ENCODE results near the gene TANC1. TPM values are rescaled to one million over a fixed set of nuclear protein-coding genes. Genes with fewer than 3 reads are reported as not detected.

The TANC1 gene
- total and polyA plus RNA-seq, 2 of the 4 experiments (the other 2 are of a cell fraction), result 10.2 to 12.9 TPM

DNA sequence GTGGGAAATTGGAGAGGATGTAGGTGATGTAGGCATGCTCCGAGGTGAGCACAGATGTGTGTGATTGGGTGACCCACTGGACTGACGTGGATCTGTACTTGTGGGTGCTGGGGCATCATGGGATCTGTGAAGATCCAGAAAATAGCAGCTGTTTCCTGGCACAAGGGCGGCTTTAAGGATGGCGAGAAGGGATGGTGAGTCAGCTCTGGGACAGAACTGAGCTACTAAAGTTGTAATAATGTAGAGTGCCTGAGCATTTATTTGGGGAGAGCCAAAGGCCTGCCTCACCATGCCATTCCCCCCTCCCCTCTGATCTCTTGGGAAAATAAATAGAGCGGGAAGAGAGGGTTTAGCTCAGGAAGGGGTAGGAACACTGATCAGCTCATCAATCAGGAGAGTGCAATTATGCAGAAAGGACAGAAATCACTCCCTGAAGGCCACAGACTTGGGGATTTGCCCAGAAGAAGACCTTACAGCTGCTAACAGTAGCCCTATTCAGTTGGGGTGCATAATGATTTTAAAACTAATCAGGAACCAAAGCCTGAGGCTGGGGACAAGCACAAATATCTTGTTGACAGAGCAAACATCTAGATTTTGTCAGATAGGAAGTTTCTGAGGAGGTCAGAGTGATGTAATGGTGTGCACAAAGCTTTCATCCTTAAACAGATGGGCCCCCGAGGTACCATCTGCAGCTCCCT lies 30.3 kb downstream of the TANC1 start:
- H3K18ac ChIP-seq (ENCODE audit: low read depth, low read length), result peak overlapping the region; percentile 30; the same call in 1 of the 2 replicates
- ChIA-PET CTCF (no interaction called here), POLR2A (ENCODE audit: unreplicated experiment) (no interaction called here)
- peak overlapping the region; percentile 22; the same call in 1 of the 2 replicates for H2BK20ac ChIP-seq (ENCODE audit: low read depth, low read length)
- H2BK15ac ChIP-seq (ENCODE audit: low read depth, low read length), result peak overlapping the region; percentile 79; the same call in 2 of the 3 replicates
- dilution Hi-C loops (cut with HindIII; ENCODE audit: low sequenced_read_pairs, unreplicated experiment) (no loop called here), in situ Hi-C loops (cut with MboI; ENCODE audit: low sequenced_read_pairs) (no loop called here), intact Hi-C loops (cut with micrococcal nuclease) (no loop called here)
- peak overlapping the region; percentile 66; the same call in 1 of the 2 replicates for H4K91ac ChIP-seq (ENCODE audit: insufficient read depth, low read depth, low read length)
- H2BK120ac ChIP-seq (ENCODE audit: low read depth, low read length), result peak overlapping the region; percentile 72
- no peak overlapping the region for H3K9ac ChIP-seq (ENCODE audit: low read depth, low read length)
- H2BK5ac ChIP-seq (ENCODE audit: low read depth, low read length, poor library complexity, severe bottlenecking), result peak overlapping the region; percentile 76
- peaks cover 22% of the 10 kb centered on the region for H4K20me1 ChIP-seq (ENCODE audit: insufficient read depth, low read length)
- H3K27me3 ChIP-seq (ENCODE audit: control insufficient read depth, insufficient read depth, low read length), result no peaks in the 10 kb centered on the region
- BruUV-seq (replicated peaks), result no TSS peak
- H3K9me3 ChIP-seq (ENCODE audit: control insufficient read depth, insufficient read depth, low read length), result no peaks in the 10 kb centered on the region
- H3K36me3 ChIP-seq (ENCODE audit: control insufficient read depth, insufficient read depth, low read length), result no peaks in the 10 kb centered on the region; the same call in 1 of the 2 replicates
- peak overlapping the region; percentile 70 for H3K23ac ChIP-seq (ENCODE audit: low read depth, low read length)
- H2AK9ac ChIP-seq (replicated peaks; ENCODE audit: low read depth, low read length, poor library complexity), result peak overlapping the region; percentile 62
- peaks cover 31% of the 10 kb centered on the region for H3K9me1 ChIP-seq (ENCODE audit: insufficient read depth, low read length)
- peak; percentile 58 for ATAC-seq (ENCODE audit: low read depth)
- H3K79me1 ChIP-seq (ENCODE audit: low read depth in 1 of 2, low read length in 2 of 2), result peaks cover 35 to 89% of the 10 kb centered on the region in 2 experiments
- peaks cover 25% of the 10 kb centered on the region for H3K4me1 ChIP-seq (ENCODE audit: control insufficient read depth, insufficient read depth, low read length)
- peak overlapping the region; percentile 66 for H4K5ac ChIP-seq (ENCODE audit: low read depth, low read length)
- peak overlapping the region; percentile 92 for H3K14ac ChIP-seq (replicated peaks; ENCODE audit: low read depth, low read length)
- WGBS, 2 experiments (ENCODE audit: extremely low coverage in 2 of 2, insufficient read length in 1 of 2), result 67% methylated on average over 1 of the region's 6 CpGs; no CpG with 5 or more reads in 1 of the 2 experiments
- H3K4ac ChIP-seq (ENCODE audit: low read depth, low read length), result peak overlapping the region; percentile 80
- peak overlapping the region; percentile 89 for H2AK5ac ChIP-seq (ENCODE audit: low read depth, low read length)
- peak; percentile 80 for DNase-seq
- peak overlapping the region in 1 of 2 experiments; percentile 66; a peak in 2 of 4 replicates for H4K8ac ChIP-seq (ENCODE audit: low read depth in 2 of 2, low read length in 2 of 2)
- H2AFZ ChIP-seq (replicated peaks; ENCODE audit: low read length, poor library complexity), result peak overlapping the region; percentile 73
- H3K4me2 ChIP-seq (ENCODE audit: low read depth, low read length), result peak overlapping the region; percentile 31
- peak overlapping the region; percentile 73; the same call in 1 of the 2 replicates for H3K27ac ChIP-seq (ENCODE audit: insufficient read depth, low read length)
- H3K56ac ChIP-seq (ENCODE audit: extremely low read depth, insufficient read depth, low read length), result no peak overlapping the region
- no peak overlapping the region for H3K4me3 ChIP-seq (ENCODE audit: insufficient read depth, low read depth, low read length)
- TF ChIP-seq FOS (IDR thresholded peaks at IDR 0.05; ENCODE audit: low read depth, low read length) (no peak), MAZ (IDR thresholded peaks at IDR 0.05; ENCODE audit: borderline replicate concordance, low read depth, low read length) (no peak), RFX5 (IDR thresholded peaks at IDR 0.05; ENCODE audit: low read depth, low read length) (no peak), MXI1 (IDR thresholded peaks at IDR 0.05; ENCODE audit: borderline replicate concordance, low read depth, low read length) (no peak), CEBPB (IDR thresholded peaks at IDR 0.05; ENCODE audit: low read depth, low read length) (no peak), NFE2L2 (IDR thresholded peaks at IDR 0.05; ENCODE audit: low read depth, low read length) (no peak), RCOR1 (IDR thresholded peaks at IDR 0.05; ENCODE audit: insufficient replicate concordance, low read length) (no peak), CHD1 (IDR thresholded peaks at IDR 0.05; ENCODE audit: low read depth, low read length) (no peak), RAD21 (IDR thresholded peaks at IDR 0.05; ENCODE audit: low read length) (no peak), POLR2A (IDR thresholded peaks at IDR 0.05; ENCODE audit: low read depth, low read length) (no peak), SMC3 (IDR thresholded peaks at IDR 0.05; ENCODE audit: low read depth, low read length) (no peak), MAFK (IDR thresholded peaks at IDR 0.05; ENCODE audit: low read depth, low read length) (no peak), BHLHE40 (IDR thresholded peaks at IDR 0.05; ENCODE audit: low read depth, low read length) (no peak)
- TF ChIP-seq, protein P1, sequence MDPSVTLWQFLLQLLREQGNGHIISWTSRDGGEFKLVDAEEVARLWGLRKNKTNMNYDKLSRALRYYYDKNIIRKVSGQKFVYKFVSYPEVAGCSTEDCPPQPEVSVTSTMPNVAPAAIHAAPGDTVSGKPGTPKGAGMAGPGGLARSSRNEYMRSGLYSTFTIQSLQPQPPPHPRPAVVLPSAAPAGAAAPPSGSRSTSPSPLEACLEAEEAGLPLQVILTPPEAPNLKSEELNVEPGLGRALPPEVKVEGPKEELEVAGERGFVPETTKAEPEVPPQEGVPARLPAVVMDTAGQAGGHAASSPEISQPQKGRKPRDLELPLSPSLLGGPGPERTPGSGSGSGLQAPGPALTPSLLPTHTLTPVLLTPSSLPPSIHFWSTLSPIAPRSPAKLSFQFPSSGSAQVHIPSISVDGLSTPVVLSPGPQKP (IDR thresholded peaks at IDR 0.05; ENCODE audit: borderline replicate concordance, low read depth, low read length), result no peak
- TF ChIP-seq, protein P2, sequence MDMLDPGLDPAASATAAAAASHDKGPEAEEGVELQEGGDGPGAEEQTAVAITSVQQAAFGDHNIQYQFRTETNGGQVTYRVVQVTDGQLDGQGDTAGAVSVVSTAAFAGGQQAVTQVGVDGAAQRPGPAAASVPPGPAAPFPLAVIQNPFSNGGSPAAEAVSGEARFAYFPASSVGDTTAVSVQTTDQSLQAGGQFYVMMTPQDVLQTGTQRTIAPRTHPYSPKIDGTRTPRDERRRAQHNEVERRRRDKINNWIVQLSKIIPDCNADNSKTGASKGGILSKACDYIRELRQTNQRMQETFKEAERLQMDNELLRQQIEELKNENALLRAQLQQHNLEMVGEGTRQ (IDR thresholded peaks at IDR 0.05; ENCODE audit: low read depth, low read length), result no peak

Measured in IMR-90 (cell line).